H1 (cell line): ENCODE measurements around the gene MSI1. TPM values are rescaled to one million over a fixed set of nuclear protein-coding genes. Genes with fewer than 3 reads are reported as not detected.

ENCODE experiments used
- CTCF ChIA-PET: fragments of 300-600 bp; sonication (Branson Sonifier 250); formaldehyde crosslinking; loops from one replicate; lab custom pipeline; 2021; ENCODE audit not compliant: partially characterized antibody; lab: Charles Lee
- POLR2A ChIA-PET: fragments of 300-600 bp; sonication (Branson Sonifier 250); formaldehyde crosslinking; loops from one replicate; lab custom pipeline; 2021; ENCODE audit warnings: inconsistent platforms; ENCODE audit not compliant: partially characterized antibody; lab: Charles Lee
- DNase-seq, 2 experiments: peaks; one replicate each; pipeline versions ENCODE4 v3.0.0 to v3.0.0-alpha.2; 2010 to 2022; ENCODE audit warnings: low spot score in 2 of 2, low read depth in 1 of 2, mixed read lengths in 1 of 2
- FAIRE-seq: peaks from 2 replicates; lab custom pipeline; 2011; peaks lifted over from hg19 to GRCh38; lab: Jason Lieb, UNC
- H2AFZ ChIP-seq: 2 replicates; pipeline ENCODE4 v1.8.1; 2012; ENCODE audit warnings: low read length, inconsistent platforms
- H2AK5ac ChIP-seq: 2 replicates; pipeline ENCODE4 v1.6.1; 2013; ENCODE audit warnings: low read depth, low read length
- H2BK120ac ChIP-seq: replicated peaks from 2 replicates; pipeline ENCODE3; 2013; ENCODE audit warnings: low read depth, low read length, inconsistent platforms
- H2BK12ac ChIP-seq: 2 replicates; pipeline ENCODE4 v1.6.1; 2013; ENCODE audit warnings: low read depth, low read length
- H2BK15ac ChIP-seq: 2 replicates; pipeline ENCODE4 v1.6.1; 2013; ENCODE audit warnings: low read length
- H2BK20ac ChIP-seq: 2 replicates; pipeline ENCODE4 v1.6.1; 2013; ENCODE audit warnings: low read length
- H2BK5ac ChIP-seq: 2 replicates; pipeline ENCODE4 v1.6.1; 2013; ENCODE audit warnings: low read depth, low read length
- H3K14ac ChIP-seq: 2 replicates; pipeline ENCODE4 v1.6.1; 2013; ENCODE audit warnings: inconsistent platforms; ENCODE audit not compliant: insufficient read length
- H3K18ac ChIP-seq: 2 replicates; pipeline ENCODE4 v1.6.1; 2013; ENCODE audit warnings: low read length; ENCODE audit errors: extremely low read depth
- H3K23ac ChIP-seq: 2 replicates; pipeline ENCODE4 v1.6.1; 2013; ENCODE audit warnings: inconsistent platforms; ENCODE audit not compliant: insufficient read length
- H3K23me2 ChIP-seq: 2 replicates; pipeline ENCODE4 v1.6.1; 2013; ENCODE audit warnings: low read depth, low read length
- H3K27ac ChIP-seq: 2 replicates; pipeline ENCODE4 v1.6.1; 2011; ENCODE audit warnings: low read depth, low read length, inconsistent platforms
- H3K27me3 ChIP-seq, 4 experiments: replicated peaks in 1 of 4; 1 replicate in 1 of 4; 2 replicates in 3 of 4; pipeline versions ENCODE4 v1.6.1 to v1.8.1; 2011 to 2013; ENCODE audit warnings: low read length in 3 of 4, mild to moderate bottlenecking in 3 of 4, inconsistent platforms in 2 of 4, mixed read lengths in 2 of 4, moderate library complexity in 1 of 4; ENCODE audit not compliant: control insufficient read depth in 3 of 4, insufficient read depth in 3 of 4; ENCODE audit errors: extremely low read depth in 1 of 4
- H3K36me3 ChIP-seq, 4 experiments: 2 replicates each; pipeline versions ENCODE4 v1.6.1 to v1.8.1; 2011 to 2013; ENCODE audit warnings: mild to moderate bottlenecking in 4 of 4, low read length in 3 of 4, moderate library complexity in 2 of 4, control low read depth in 1 of 4, inconsistent platforms in 1 of 4; ENCODE audit not compliant: insufficient read depth in 4 of 4, control insufficient read depth in 2 of 4
- H3K4ac ChIP-seq: replicated peaks from 2 replicates; pipeline ENCODE3; 2013; ENCODE audit warnings: low read length, low read depth, mixed read lengths, inconsistent platforms; ENCODE audit not compliant: insufficient read length
- H3K4me1 ChIP-seq, 4 experiments: replicated peaks in 1 of 4; 1 replicate in 1 of 4; 2 replicates in 3 of 4; pipeline versions ENCODE4 v1.6.1 to v1.8.1; 2011 to 2013; ENCODE audit warnings: low read length in 3 of 4, inconsistent platforms in 2 of 4, mixed read lengths in 1 of 4; ENCODE audit not compliant: insufficient read depth in 4 of 4, control insufficient read depth in 3 of 4
- H3K4me2 ChIP-seq, 2 experiments: 2 replicates each; pipeline versions ENCODE4 v1.6.1 to v1.8.1; 2011 to 2013; ENCODE audit warnings: low read depth in 2 of 2, low read length in 2 of 2, control low read depth in 1 of 2, inconsistent platforms in 1 of 2, mild to moderate bottlenecking in 1 of 2; ENCODE audit not compliant: insufficient read depth in 1 of 2
- H3K4me3 ChIP-seq, 4 experiments: fragments of 200-600, 300-600 bp in 1 of 4; sonication (generic), shearing (Covaris generic), sonication (Bioruptor Twin) in 1 of 4; 2 replicates each; pipeline versions ENCODE4 v1.5.1 to v1.8.1; 2011 to 2016; ENCODE audit warnings: low read length in 4 of 4, low read depth in 3 of 4, control low read depth in 2 of 4, inconsistent platforms in 2 of 4, mild to moderate bottlenecking in 2 of 4, mixed read lengths in 1 of 4, moderate library complexity in 1 of 4; ENCODE audit not compliant: insufficient read depth in 2 of 4; ENCODE audit errors: extremely low read depth in 1 of 4
- H3K56ac ChIP-seq: replicated peaks from 2 replicates; pipeline ENCODE3; 2013; ENCODE audit warnings: low read depth, mild to moderate bottlenecking, mixed read lengths, low read length, inconsistent platforms; ENCODE audit not compliant: insufficient read length
- H3K79me1 ChIP-seq: 2 replicates; pipeline ENCODE4 v1.6.1; 2013; ENCODE audit warnings: low read depth, low read length, control low read depth
- H3K79me2 ChIP-seq, 2 experiments: 2 replicates each; pipeline versions ENCODE4 v1.6.1 to v1.8.1; 2012 to 2013; ENCODE audit warnings: low read length in 2 of 2, mild to moderate bottlenecking in 2 of 2, inconsistent platforms in 1 of 2; ENCODE audit not compliant: insufficient read depth in 2 of 2, control insufficient read depth in 1 of 2
- H3K9ac ChIP-seq, 4 experiments: replicated peaks in 1 of 4; 1 replicate in 1 of 4; 2 replicates in 3 of 4; pipeline versions ENCODE4 v1.6.1 to v1.8.1; 2011 to 2013; ENCODE audit warnings: low read depth in 3 of 4, low read length in 3 of 4, control low read depth in 2 of 4, mild to moderate bottlenecking in 2 of 4, moderate library complexity in 2 of 4, inconsistent platforms in 1 of 4; ENCODE audit errors: extremely low read depth in 1 of 4
- H3K9me3 ChIP-seq, 2 experiments: 2 replicates each; pipeline versions ENCODE4 v1.6.1 to v1.8.1; 2012 to 2013; ENCODE audit warnings: mild to moderate bottlenecking in 2 of 2, moderate library complexity in 2 of 2, control low read depth in 1 of 2, inconsistent platforms in 1 of 2, low read depth in 1 of 2, low read length in 1 of 2, mixed read lengths in 1 of 2; ENCODE audit not compliant: insufficient read depth in 2 of 2
- H4K20me1 ChIP-seq, 2 experiments: replicated peaks in 1 of 2; 2 replicates each; pipeline versions ENCODE3 to v1.8.1; 2011 to 2013; ENCODE audit warnings: inconsistent platforms in 2 of 2, low read length in 2 of 2, mild to moderate bottlenecking in 1 of 2; ENCODE audit not compliant: insufficient read depth in 2 of 2, control insufficient read depth in 1 of 2
- H4K5ac ChIP-seq: 2 replicates; pipeline ENCODE4 v1.6.1; 2013; ENCODE audit warnings: low read length, low read depth, mixed read lengths, inconsistent platforms; ENCODE audit not compliant: insufficient read length
- H4K8ac ChIP-seq: 2 replicates; pipeline ENCODE4 v1.8.0; 2013; ENCODE audit warnings: mild to moderate bottlenecking, moderate library complexity, low read length, inconsistent platforms; ENCODE audit not compliant: insufficient read depth; ENCODE audit errors: extremely low read depth
- H4K91ac ChIP-seq: replicated peaks from 2 replicates; pipeline ENCODE3; 2013; ENCODE audit warnings: low read length, mixed read lengths, inconsistent platforms; ENCODE audit not compliant: insufficient read length
- POLR2A ChIP-seq, 2 experiments: IDR thresholded peaks; 1 replicate in 1 of 2; 2 replicates in 1 of 2; pipeline ENCODE4 v1.6.1; 2011; ENCODE audit warnings: low read depth in 2 of 2, low read length in 2 of 2, mild to moderate bottlenecking in 2 of 2; ENCODE audit errors: control extremely low read depth in 1 of 2
- WGBS, 2 experiments: shearing (Covaris generic) in 1 of 2; methylation state at CpG; one replicate each; pipeline versions ENCODE4 v1.1.6 to v1.1.7; 2013 to 2015; ENCODE audit warnings: low lambda C conversion rate in 2 of 2, mixed read lengths in 2 of 2, inconsistent platforms in 1 of 2, low coverage in 1 of 2, missing lambda C conversion rate in 1 of 2; ENCODE audit not compliant: insufficient replicate concordance in 2 of 2, insufficient coverage in 1 of 2, insufficient read length in 1 of 2; ENCODE audit errors: extremely low coverage in 1 of 2, missing lambda C conversion rate in 1 of 2; 5-methylcytosine and 5-hydroxymethylcytosine counted together
- polyA plus RNA-seq, 7 experiments: library from polyadenylated mRNA; depleted of rRNA in 3 of 7; stranded (reverse) in 5 of 7; unstranded in 2 of 7; fragments of >200 nt in 5 of 7; fragments of 200-250 nt in 2 of 7; gene quantifications; 1 replicate in 5 of 7; 2 replicates in 1 of 7; 4 replicates in 1 of 7; pipeline versions ENCODE4 v1.2.1 to v1.2.3, GENCODE V29; 2011 to 2013; ENCODE audit warnings: missing spikeins in 2 of 7, mixed read lengths in 2 of 7
- total RNA-seq: library from RNA; stranded (reverse); fragmentation: NEBNext Ultra II Directional; extraction: Animal tissue kit (Norgen Biotek cat#: 25700); gene quantifications from 2 replicates; pipeline ENCODE4 v1.2.1, GENCODE V29; 2021

The MSI1 gene
- total and polyA plus RNA-seq, 2 of the 8 experiments (the other 6 are each of a cell fraction or from before 2014, with no cell fraction given): 13.5 to 51.9 TPM

GRCh38 chr12:120352117-120352516 is 16.8 kb downstream of the MSI1 start:
- no peak for DNase-seq
- H3K56ac ChIP-seq: no peak overlapping the region
- H2BK12ac ChIP-seq: no peak overlapping the region
- no peak overlapping the region for H2BK20ac ChIP-seq
- no peak for TF ChIP-seq POLR2A (IDR thresholded peaks at IDR 0.05; ENCODE audit: control extremely low read depth in 1 of 2, low read depth in 2 of 2, low read length in 2 of 2)
- TF ChIP-seq, all 59 proteins: peak for 0
- Histone ChIP-seq H2AFZ (no peak overlapping the region), H2BK120ac (no peak overlapping the region), H3K4me2 (no peak overlapping the region), H4K91ac (no peak overlapping the region), H2AK5ac (no peak overlapping the region), H2BK15ac (no peak overlapping the region), H3K9me3 (no peaks in the 10 kb centered on the region), H3K23ac (no peak overlapping the region), H3K79me2 (no peaks in the 10 kb centered on the region), H3K14ac (no peak overlapping the region), H3K23me2 (no peaks in the 10 kb centered on the region), H3K18ac (no peak overlapping the region), H3K27me3 (no peaks in the 10 kb centered on the region), H3K4me3 (no peak overlapping the region), H4K5ac (no peak overlapping the region), H3K27ac (no peak overlapping the region), H3K79me1 (no peaks in the 10 kb centered on the region), H3K9ac (no peak overlapping the region), H3K4ac (no peak overlapping the region), H4K20me1 (peaks cover 5 to 9% of the 10 kb centered on the region in 2 experiments), H2BK5ac (no peak overlapping the region), H4K8ac (no peak overlapping the region), H3K36me3 (peaks cover 28 to 52% (median 45%) of the 10 kb centered on the region in 4 experiments), H3K4me1 (no peaks in the 10 kb centered on the region)
- FAIRE-seq: no peak
- POLR2A ChIA-PET: interaction anchor here (0.6 to 2.8 kb wide), 7 partner anchors 9 to 116 kb away, joined by 3 to 13 read pairs (median 5); partner anchors contain the start of genes RNU4-1 and RNU4-2
- CTCF ChIA-PET: interaction anchor here (0.6 to 8.5 kb wide), 8 partner anchors 15 to 111 kb away, joined by 3 to 66 read pairs (median 4); no protein-coding TSS in a partner anchor
- WGBS, 2 experiments: 78% methylated on average over 5 of the region's 5 CpGs; no CpG with 5 or more reads in 1 of the 2 experiments
